Testis (tissue), 3 donors: ENCODE data around the gene INF2. TPM values are rescaled to one million over a fixed set of nuclear protein-coding genes. Genes with fewer than 3 reads are reported as not detected.
"Not testable (repeated sequence)": the region's sequence is repeated elsewhere in the genome, so short reads cannot be mapped to it uniquely, and the experiment has no call there.

Source experiments
- DNase-seq: peaks from one replicate; pipeline ENCODE4 v3.0.0-alpha.2; 2019
- H3K27ac ChIP-seq, 2 donors: fragments of 200-600 bp; sonication (generic); one replicate each; pipeline ENCODE4 v1.5.1; 2019
- H3K27me3 ChIP-seq: fragments of 200-600 bp; sonication (generic); one replicate; pipeline ENCODE4 v1.5.1; 2019
- H3K36me3 ChIP-seq: fragments of 200-600 bp; sonication (generic); one replicate; pipeline ENCODE4 v1.5.1; 2017; ENCODE audit warnings: low read depth; ENCODE audit errors: missing control alignments
- H3K4me1 ChIP-seq: fragments of 200-600 bp; sonication (generic); one replicate; pipeline ENCODE4 v1.5.1; 2019
- H3K4me3 ChIP-seq, 2 donors: fragments of 200-600 bp; sonication (generic); one replicate each; pipeline ENCODE4 v1.5.1; 2017 to 2019
- H3K9me3 ChIP-seq: fragments of 200-600 bp; sonication (generic); one replicate; pipeline ENCODE4 v1.5.1; 2017
- CTCF ChIP-seq, 3 experiments: fragments of 450-650 bp in 2 of 3; fragments of 200-600 bp in 1 of 3; sonication (generic) in 1 of 3; IDR thresholded peaks; one replicate each; pipeline ENCODE4 v1.5.1; 2016 to 2019; ENCODE audit warnings: antibody characterized with exemption in 3 of 3, mild to moderate bottlenecking in 2 of 3, moderate library complexity in 1 of 3
- POLR2A ChIP-seq: fragments of 450-650 bp; IDR thresholded peaks from one replicate; pipeline ENCODE4 v1.6.1; 2017; ENCODE audit warnings: antibody characterized with exemption, mild to moderate bottlenecking, moderate library complexity
- WGBS, 2 donors: methylation state at CpG; one replicate each; pipeline ENCODE4 v1.1.5; 2018; 5-methylcytosine and 5-hydroxymethylcytosine counted together
- intact Hi-C: fragments of 100-400 bp; cut with DNase I; formaldehyde crosslinking; loops from one replicate; pipeline ENCODE4 v1.15.1; 2023; ENCODE audit warnings: low total_unique reads
- polyA plus RNA-seq: library from polyadenylated mRNA; stranded (reverse); fragments of 350-450 nt; fragmentation: Illumina TruSeq; extraction: RNeasy Lipid Tissue Mini Kit (QIAGEN cat#74804); gene quantifications from one replicate; pipeline ENCODE4 v1.2.3, GENCODE V29; 2014; ENCODE audit warnings: low read depth, low replicate concordance; ENCODE audit not compliant: insufficient read depth
- total RNA-seq, 2 donors: library from RNA; depleted of rRNA; stranded (reverse); fragments of >200 nt; gene quantifications; one replicate each; pipeline ENCODE4 v1.2.3, GENCODE V29; 2016

INF2 gene
- total and polyA plus RNA-seq, 3 donors from 2014 or later = 50.5 to 328 (median 244) TPM

- H3K4me1 ChIP-seq = no peaks in the 10 kb centered on the region
- no peaks in the 10 kb centered on the region for H3K27me3 ChIP-seq
- 90 to 91% methylated on average over 2 of the region's 2 CpGs for WGBS, 2 donors
- H3K9me3 ChIP-seq = no peaks in the 10 kb centered on the region
- no peak overlapping the region for H3K4me3 ChIP-seq
- intact Hi-C loops = no loop called here
- H3K36me3 ChIP-seq = no peaks in the 10 kb centered on the region
- no peak for DNase-seq
- H3K27ac ChIP-seq = no peak overlapping the region
- TF ChIP-seq POLR2A = no peak
- no peak for TF ChIP-seq CTCF (IDR thresholded peaks at IDR 0.05)
Observed at GRCh38 chr14:104661086-104661485, 28.3 kb upstream of the INF2 start.

- H3K9me3 ChIP-seq, H3K27ac ChIP-seq, H3K36me3 ChIP-seq, DNase-seq, H3K27me3 ChIP-seq, H3K4me3 ChIP-seq, intact Hi-C loops, H3K4me1 ChIP-seq: not testable (repeated sequence)
- 88 to 92% methylated on average over 14 to 18 of the region's 18 CpGs for whole genome bisulfite sequencing, 2 donors
Observed at GRCh38 chr14:104661528-104662157, 27.8 kb upstream of the INF2 start.

- intact Hi-C loops, H3K27me3 ChIP-seq, H3K36me3 ChIP-seq, H3K9me3 ChIP-seq, DNase-seq, H3K4me3 ChIP-seq, H3K4me1 ChIP-seq, H3K27ac ChIP-seq: not testable (repeated sequence)
- WGBS, 2 donors = 95 to 97% methylated on average over 14 to 18 of the region's 18 CpGs
Observed at GRCh38 chr14:104662472-104662871, 26.9 kb upstream of the INF2 start.

GRCh38 chr14:104664107-104664506 lies 25.3 kb upstream of the INF2 start:
- no peak overlapping the region for H3K27ac ChIP-seq
- H3K4me1 ChIP-seq = peaks cover 4% of the 10 kb centered on the region
- intact Hi-C loops = no loop called here
- no peak overlapping the region for H3K4me3 ChIP-seq
- WGBS, 2 donors = 63 to 80% methylated on average over 7 of the region's 7 CpGs
- DNase-seq = no peak
- no peaks in the 10 kb centered on the region for H3K9me3 ChIP-seq
- TF ChIP-seq POLR2A (no peak), CTCF (IDR thresholded peaks at IDR 0.05) (no peak)
- no peaks in the 10 kb centered on the region for H3K27me3 ChIP-seq
- H3K36me3 ChIP-seq = no peaks in the 10 kb centered on the region

- no peaks in the 10 kb centered on the region for H3K9me3 ChIP-seq
- intact Hi-C loops = no loop called here
- H3K27me3 ChIP-seq = no peaks in the 10 kb centered on the region
- H3K27ac ChIP-seq = no peak overlapping the region
- no peaks in the 10 kb centered on the region for H3K36me3 ChIP-seq
- peaks cover 4% of the 10 kb centered on the region for H3K4me1 ChIP-seq
- H3K4me3 ChIP-seq = no peak overlapping the region
- no peak for TF ChIP-seq CTCF (IDR thresholded peaks at IDR 0.05)
- TF ChIP-seq POLR2A = no peak
- 86 to 87% methylated on average over 8 to 10 of the region's 10 CpGs for WGBS, 2 donors
- no peak for DNase-seq
Observed at GRCh38 chr14:104664588-104664987, 24.8 kb upstream of the INF2 start.

GRCh38 chr14:104665114-104665656 lies 24.2 kb upstream of the INF2 start:
- Histone ChIP-seq H3K4me1 (peaks cover 4% of the 10 kb centered on the region), H3K27me3 (no peaks in the 10 kb centered on the region), H3K36me3 (no peaks in the 10 kb centered on the region), H3K4me3 (no peak overlapping the region), H3K27ac (peak overlapping the region; percentile 31 to 66), H3K9me3 (no peaks in the 10 kb centered on the region)
- DNase-seq = no peak
- intact Hi-C loops = no loop called here
- TF ChIP-seq POLR2A (no peak), CTCF (IDR thresholded peaks at IDR 0.05) (no peak)
- 26 to 37% methylated on average over 2 of the region's 2 CpGs for WGBS, 2 donors
